Testis (tissue), 3 donors: ENCODE results near the gene AUTS2. TPM values are rescaled to one million over a fixed set of nuclear protein-coding genes. Genes with fewer than 3 reads are reported as not detected.
A peak's percentile ranks its signal among the peaks of the same experiment; 100 is the strongest.

Source experiments
- DNase-seq: peaks from one replicate; pipeline ENCODE4 v3.0.0-alpha.2; 2019
- H3K27ac ChIP-seq, 2 donors: fragments of 200-600 bp; sonication (generic); one replicate each; pipeline ENCODE4 v1.5.1; 2019
- H3K27me3 ChIP-seq: fragments of 200-600 bp; sonication (generic); one replicate; pipeline ENCODE4 v1.5.1; 2019
- H3K36me3 ChIP-seq: fragments of 200-600 bp; sonication (generic); one replicate; pipeline ENCODE4 v1.5.1; 2017; ENCODE audit warnings: low read depth; ENCODE audit errors: missing control alignments
- H3K4me1 ChIP-seq: fragments of 200-600 bp; sonication (generic); one replicate; pipeline ENCODE4 v1.5.1; 2019
- H3K4me3 ChIP-seq, 2 donors: fragments of 200-600 bp; sonication (generic); one replicate each; pipeline ENCODE4 v1.5.1; 2017 to 2019
- H3K9me3 ChIP-seq: fragments of 200-600 bp; sonication (generic); one replicate; pipeline ENCODE4 v1.5.1; 2017
- POLR2A ChIP-seq: fragments of 450-650 bp; IDR thresholded peaks from one replicate; pipeline ENCODE4 v1.6.1; 2017; ENCODE audit warnings: antibody characterized with exemption, mild to moderate bottlenecking, moderate library complexity
- WGBS, 2 donors: methylation state at CpG; one replicate each; pipeline ENCODE4 v1.1.5; 2018; 5-methylcytosine and 5-hydroxymethylcytosine counted together
- intact Hi-C: fragments of 100-400 bp; cut with DNase I; formaldehyde crosslinking; loops from one replicate; pipeline ENCODE4 v1.15.1; 2023; ENCODE audit warnings: low total_unique reads
- polyA plus RNA-seq: library from polyadenylated mRNA; stranded (reverse); fragments of 350-450 nt; fragmentation: Illumina TruSeq; extraction: RNeasy Lipid Tissue Mini Kit (QIAGEN cat#74804); gene quantifications from one replicate; pipeline ENCODE4 v1.2.3, GENCODE V29; 2014; ENCODE audit warnings: low read depth, low replicate concordance; ENCODE audit not compliant: insufficient read depth
- total RNA-seq, 2 donors: library from RNA; depleted of rRNA; stranded (reverse); fragments of >200 nt; gene quantifications; one replicate each; pipeline ENCODE4 v1.2.3, GENCODE V29; 2016
- TF ChIP-seq, protein P1 (sequence below), 3 experiments: fragments of 450-650 bp in 2 of 3; fragments of 200-600 bp in 1 of 3; sonication (generic) in 1 of 3; IDR thresholded peaks; one replicate each; pipeline ENCODE4 v1.5.1; 2016 to 2019; ENCODE audit warnings: antibody characterized with exemption in 3 of 3, mild to moderate bottlenecking in 2 of 3, moderate library complexity in 1 of 3

Gene AUTS2
- total and polyA plus RNA-seq, 3 donors from 2014 or later: 21.3 to 75.5 (median 56.1) TPM

DNA sequence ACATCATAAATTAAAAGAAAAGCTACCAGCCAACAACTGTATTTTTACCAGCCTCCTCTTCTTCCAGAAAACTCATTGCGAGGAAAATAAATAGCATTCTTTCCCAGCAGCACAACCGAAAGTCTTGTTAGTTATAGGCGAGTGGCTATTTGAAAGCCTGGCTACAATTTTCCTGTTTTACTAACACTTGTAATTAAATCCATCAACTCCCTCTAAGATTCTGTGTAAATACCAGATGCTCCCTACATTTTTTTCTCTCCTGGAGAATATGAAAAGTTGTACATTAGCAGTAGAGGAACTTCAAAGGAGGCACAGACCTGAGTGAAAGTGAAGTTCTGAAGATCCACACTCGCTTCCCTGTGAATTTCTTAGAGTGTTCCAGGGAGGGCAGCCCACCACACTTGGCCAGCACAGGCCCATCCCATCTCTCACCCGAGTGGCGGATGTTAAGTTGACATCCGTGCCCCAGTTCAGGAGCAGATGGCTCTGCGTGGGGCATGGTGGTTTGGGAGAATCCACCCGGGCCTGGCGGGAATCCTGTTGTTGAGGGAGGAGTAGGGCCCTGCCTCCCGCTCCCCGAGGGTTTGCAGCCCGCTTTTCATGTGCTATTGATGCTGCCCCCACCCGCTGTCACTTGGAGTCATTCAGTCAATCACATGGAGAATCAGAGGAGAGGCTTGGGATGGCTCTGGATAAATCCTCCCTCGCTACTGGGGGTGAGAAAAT, 1082.6 kb downstream of the AUTS2 start:
- no peak overlapping the region for H3K4me3 ChIP-seq
- H3K27ac ChIP-seq: no peak overlapping the region
- no peaks in the 10 kb centered on the region for H3K36me3 ChIP-seq
- no peak for TF ChIP-seq POLR2A
- TF ChIP-seq, protein P1, sequence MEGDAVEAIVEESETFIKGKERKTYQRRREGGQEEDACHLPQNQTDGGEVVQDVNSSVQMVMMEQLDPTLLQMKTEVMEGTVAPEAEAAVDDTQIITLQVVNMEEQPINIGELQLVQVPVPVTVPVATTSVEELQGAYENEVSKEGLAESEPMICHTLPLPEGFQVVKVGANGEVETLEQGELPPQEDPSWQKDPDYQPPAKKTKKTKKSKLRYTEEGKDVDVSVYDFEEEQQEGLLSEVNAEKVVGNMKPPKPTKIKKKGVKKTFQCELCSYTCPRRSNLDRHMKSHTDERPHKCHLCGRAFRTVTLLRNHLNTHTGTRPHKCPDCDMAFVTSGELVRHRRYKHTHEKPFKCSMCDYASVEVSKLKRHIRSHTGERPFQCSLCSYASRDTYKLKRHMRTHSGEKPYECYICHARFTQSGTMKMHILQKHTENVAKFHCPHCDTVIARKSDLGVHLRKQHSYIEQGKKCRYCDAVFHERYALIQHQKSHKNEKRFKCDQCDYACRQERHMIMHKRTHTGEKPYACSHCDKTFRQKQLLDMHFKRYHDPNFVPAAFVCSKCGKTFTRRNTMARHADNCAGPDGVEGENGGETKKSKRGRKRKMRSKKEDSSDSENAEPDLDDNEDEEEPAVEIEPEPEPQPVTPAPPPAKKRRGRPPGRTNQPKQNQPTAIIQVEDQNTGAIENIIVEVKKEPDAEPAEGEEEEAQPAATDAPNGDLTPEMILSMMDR (IDR thresholded peaks at IDR 0.05): no peak
- intact Hi-C loops: no loop called here
- H3K4me1 ChIP-seq: no peaks in the 10 kb centered on the region
- H3K27me3 ChIP-seq: no peaks in the 10 kb centered on the region
- 86 to 92% methylated on average over 12 to 15 of the region's 15 CpGs for WGBS, 2 donors
- H3K9me3 ChIP-seq: no peaks in the 10 kb centered on the region
- DNase-seq: no peak

DNA sequence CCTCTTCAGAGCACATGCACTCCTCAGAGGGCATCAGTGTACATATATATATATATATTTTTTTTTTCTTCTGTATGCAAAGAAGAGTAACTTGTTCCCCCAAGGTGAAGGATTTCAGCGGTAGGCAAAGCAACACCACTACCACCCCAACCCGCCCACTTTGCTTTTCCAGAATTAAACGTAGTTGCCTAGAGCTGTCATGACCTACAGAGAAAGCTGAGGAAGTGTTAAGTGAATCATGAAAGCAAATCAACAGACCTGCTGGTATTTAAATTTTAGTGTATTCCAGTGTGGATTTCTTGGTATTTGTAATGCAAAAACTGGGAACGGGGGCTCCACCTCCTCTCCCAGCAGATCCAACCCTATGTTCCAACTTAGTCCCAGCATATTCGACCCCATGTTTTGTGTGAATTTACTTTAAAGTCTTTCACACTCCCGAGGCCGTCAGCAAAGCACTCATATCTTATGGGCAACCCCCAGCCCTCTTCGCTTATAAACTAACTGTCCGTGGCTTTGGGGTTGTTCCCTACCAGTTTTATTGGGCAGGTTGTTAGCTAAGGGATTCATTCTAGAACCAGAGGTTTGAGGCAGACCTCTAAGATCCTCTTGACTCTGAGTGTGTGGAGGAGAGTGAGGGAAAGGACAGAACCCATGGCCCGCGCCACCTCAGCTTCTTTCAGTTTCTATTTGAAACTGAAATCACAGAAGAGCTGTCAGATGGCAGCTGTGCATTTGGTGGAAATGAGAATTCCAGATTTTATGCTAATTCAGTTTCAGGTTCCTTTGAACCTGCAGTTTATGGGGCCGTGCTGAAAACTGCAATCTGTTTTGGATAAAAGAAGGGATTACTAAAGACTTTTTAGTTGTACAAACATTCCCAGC, 1083.4 kb downstream of the AUTS2 start:
- no peaks in the 10 kb centered on the region for H3K4me1 ChIP-seq
- H3K9me3 ChIP-seq: no peaks in the 10 kb centered on the region
- WGBS, 2 donors: 83% methylated on average over 12 of the region's 12 CpGs
- TF ChIP-seq, protein P1 (IDR thresholded peaks at IDR 0.05): no peak
- TF ChIP-seq POLR2A: no peak
- no peak for DNase-seq
- no peak overlapping the region for H3K4me3 ChIP-seq
- H3K27ac ChIP-seq: no peak overlapping the region
- H3K36me3 ChIP-seq: no peaks in the 10 kb centered on the region
- H3K27me3 ChIP-seq: no peaks in the 10 kb centered on the region
- intact Hi-C loops: no loop called here

DNA sequence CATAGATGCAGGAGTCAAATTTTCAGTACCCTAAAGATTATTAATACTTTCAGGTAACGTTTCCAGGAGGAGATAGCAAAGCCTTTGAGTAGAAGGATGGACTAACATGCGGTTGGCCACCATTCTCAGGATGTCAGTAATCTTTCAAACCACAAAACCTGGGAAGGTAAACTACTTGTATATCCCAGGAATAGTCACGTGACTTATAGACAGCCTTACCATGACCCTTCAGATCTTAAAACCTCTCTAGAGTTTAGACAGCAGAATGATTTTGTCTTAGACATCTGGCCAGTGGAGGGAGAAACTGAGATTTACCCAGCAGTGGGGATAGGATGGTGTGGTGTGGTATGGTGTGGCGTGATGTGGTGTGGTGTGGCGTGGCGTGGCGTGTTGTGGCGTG, 1085.9 kb downstream of the AUTS2 start:
- 94 to 96% methylated on average over 8 of the region's 8 CpGs for WGBS, 2 donors
- Histone ChIP-seq H3K4me1 (no peaks in the 10 kb centered on the region), H3K4me3 (no peak overlapping the region), H3K36me3 (no peaks in the 10 kb centered on the region), H3K27ac (no peak overlapping the region), H3K9me3 (no peaks in the 10 kb centered on the region), H3K27me3 (no peaks in the 10 kb centered on the region)
- DNase-seq: no peak
- intact Hi-C loops: no loop called here
- TF ChIP-seq, protein P1 (IDR thresholded peaks at IDR 0.05): no peak
- no peak for TF ChIP-seq POLR2A

DNA sequence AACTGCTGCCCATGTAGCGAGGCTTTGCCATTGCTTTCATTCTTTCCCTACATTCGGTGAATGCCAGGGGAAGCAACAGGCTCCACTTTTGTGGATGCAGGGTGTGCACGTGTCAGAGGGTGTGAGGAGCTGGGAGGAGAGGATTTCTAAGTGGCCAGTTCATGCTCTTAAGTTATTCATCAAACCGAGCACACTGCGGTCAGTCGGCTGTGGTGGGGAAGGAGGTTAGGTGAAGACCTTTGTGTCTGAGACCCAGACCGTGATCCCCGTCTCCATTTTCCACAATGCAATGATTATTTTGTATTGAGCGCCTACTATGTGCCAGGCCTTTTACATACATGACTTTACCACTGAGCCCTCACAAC, 1095.0 kb downstream of the AUTS2 start:
- H3K27ac ChIP-seq: peak overlapping the region in 1 of 2 donors; percentile 73
- DNase-seq: no peak
- no peaks in the 10 kb centered on the region for H3K4me1 ChIP-seq
- H3K9me3 ChIP-seq: no peaks in the 10 kb centered on the region
- intact Hi-C loops: no loop called here
- 21 to 39% methylated on average over 9 of the region's 9 CpGs for WGBS, 2 donors
- TF ChIP-seq, protein P1 (IDR thresholded peaks at IDR 0.05): no peak
- no peak for TF ChIP-seq POLR2A
- H3K36me3 ChIP-seq: no peaks in the 10 kb centered on the region
- no peaks in the 10 kb centered on the region for H3K27me3 ChIP-seq
- H3K4me3 ChIP-seq: peak overlapping the region; percentile 71 to 75
